Spleen (tissue), 11 donors: Measurements from ENCODE around the gene GNA14. TPM values are rescaled to one million over a fixed set of nuclear protein-coding genes. Genes with fewer than 3 reads are reported as not detected.
"Not testable (repeated sequence)": the region's sequence is repeated elsewhere in the genome, so short reads cannot be mapped to it uniquely, and the experiment has no call there.

Source experiments
- DNase-seq: peaks from one replicate; pipeline ENCODE4 v3.0.0-alpha.2; 2020
- H3K27ac ChIP-seq, 8 donors: fragments of 200-600 bp; sonication (generic) in 7 of 8; 1 replicate in 4 of 8; 2 replicates in 4 of 8; pipeline versions ENCODE4 v1.5.0 to v1.8.0; 2016 to 2021; ENCODE audit warnings: inconsistent platforms in 4 of 8, mild to moderate bottlenecking in 4 of 8, moderate library complexity in 1 of 8
- H3K27me3 ChIP-seq, 7 donors: fragments of 200-600 bp; sonication (generic) in 6 of 7; replicated peaks in 1 of 7; 1 replicate in 4 of 7; 2 replicates in 3 of 7; pipeline versions ENCODE4 v1.5.0 to v1.8.0; 2016 to 2021; ENCODE audit warnings: inconsistent platforms in 3 of 7, mild to moderate bottlenecking in 1 of 7
- H3K36me3 ChIP-seq, 6 donors: fragments of 200-600 bp; sonication (generic) in 5 of 6; 1 replicate in 4 of 6; 2 replicates in 2 of 6; pipeline versions ENCODE4 v1.5.0 to v1.8.0; 2016 to 2021; ENCODE audit warnings: inconsistent platforms in 2 of 6
- H3K4me1 ChIP-seq, 6 donors: fragments of 200-600 bp; sonication (generic) in 5 of 6; 1 replicate in 3 of 6; 2 replicates in 3 of 6; pipeline versions ENCODE4 v1.5.0 to v1.8.0; 2016 to 2021; ENCODE audit warnings: inconsistent platforms in 3 of 6
- H3K4me3 ChIP-seq, 8 donors: fragments of 200-600 bp; sonication (generic) in 7 of 8; 1 replicate in 4 of 8; 2 replicates in 4 of 8; pipeline versions ENCODE4 v1.5.0 to v1.8.0; 2016 to 2021; ENCODE audit warnings: inconsistent platforms in 4 of 8, mild to moderate bottlenecking in 4 of 8, moderate library complexity in 2 of 8
- H3K9me3 ChIP-seq, 8 donors: fragments of 200-600 bp; sonication (generic) in 7 of 8; 1 replicate in 4 of 8; 2 replicates in 4 of 8; pipeline versions ENCODE4 v1.5.0 to v1.8.0; 2016 to 2021; ENCODE audit warnings: inconsistent platforms in 4 of 8
- POLR2A ChIP-seq, 3 donors: fragments of 450-650 bp; IDR thresholded peaks; one replicate each; pipeline ENCODE4 v1.5.1; 2017; ENCODE audit warnings: antibody characterized with exemption in 3 of 3, mild to moderate bottlenecking in 1 of 3
- POLR2AphosphoS5 ChIP-seq, 3 donors: sonication (generic); formaldehyde crosslinking; IDR thresholded peaks; one replicate each; pipeline ENCODE4 v1.5.1; 2017; ENCODE audit warnings: antibody characterized with exemption in 3 of 3
- WGBS, 5 donors: extraction: QIAGEN DNeasy Blood & Tissue Kit in 3 of 5; methylation state at CpG; one replicate each; pipeline versions ENCODE4 v1.1.5 to v1.1.7; 2013 to 2018; 5-methylcytosine and 5-hydroxymethylcytosine counted together
- intact Hi-C: fragments of 100-400 bp; cut with DNase I; formaldehyde crosslinking; loops from one replicate; pipeline ENCODE4 v1.15.0; 2023; ENCODE audit warnings: low total_unique reads
- polyA plus RNA-seq, 3 donors: library from polyadenylated mRNA; stranded (reverse); fragments of 200-250 nt; gene quantifications; one replicate each; pipeline ENCODE4 v1.2.1, GENCODE V29; 2013
- total RNA-seq, 7 donors: library from RNA; depleted of rRNA in 3 of 7; stranded (reverse); fragments of >200 nt in 3 of 7; fragmentation: NEBNext Ultra II Directional in 4 of 7; extraction: Animal tissue kit (Norgen Biotek cat#: 25700) in 4 of 7; gene quantifications; one replicate each; pipeline versions ENCODE4 v1.1.0 to v1.2.1, GENCODE V29; 2016 to 2021
- TF ChIP-seq, protein P1 (sequence below), 11 experiments: fragments of 200-600 bp in 7 of 11; fragments of 450-650 bp in 4 of 11; sonication (generic) in 4 of 11; IDR thresholded peaks in 8 of 11; conservative IDR thresholded peaks in 3 of 11; 1 replicate in 7 of 11; 2 replicates in 4 of 11; pipeline versions ENCODE4 v1.4.0 to v1.8.0; 2016 to 2021; ENCODE audit warnings: antibody characterized with exemption in 11 of 11, inconsistent platforms in 4 of 11, mild to moderate bottlenecking in 1 of 11
- donor health status: healthy with polysubstance abuse.
- donor health status: DM: no; HTN: no; CAD: no; lungs with moderate emphysema.
- donor health status: DM: no; HTN: no; CAD: no.
- donor health status: Bipolar disorder and iron deficiency.
- donor health status: healthy.
- donor health status: DM: no; HTN: no; CAD: no.
- donor health status: DM: yes; HTN: yes; CAD: no.

Gene GNA14
- total and polyA plus RNA-seq, 10 donors, result 1.7 to 41.7 (median 7.9) TPM

DNA sequence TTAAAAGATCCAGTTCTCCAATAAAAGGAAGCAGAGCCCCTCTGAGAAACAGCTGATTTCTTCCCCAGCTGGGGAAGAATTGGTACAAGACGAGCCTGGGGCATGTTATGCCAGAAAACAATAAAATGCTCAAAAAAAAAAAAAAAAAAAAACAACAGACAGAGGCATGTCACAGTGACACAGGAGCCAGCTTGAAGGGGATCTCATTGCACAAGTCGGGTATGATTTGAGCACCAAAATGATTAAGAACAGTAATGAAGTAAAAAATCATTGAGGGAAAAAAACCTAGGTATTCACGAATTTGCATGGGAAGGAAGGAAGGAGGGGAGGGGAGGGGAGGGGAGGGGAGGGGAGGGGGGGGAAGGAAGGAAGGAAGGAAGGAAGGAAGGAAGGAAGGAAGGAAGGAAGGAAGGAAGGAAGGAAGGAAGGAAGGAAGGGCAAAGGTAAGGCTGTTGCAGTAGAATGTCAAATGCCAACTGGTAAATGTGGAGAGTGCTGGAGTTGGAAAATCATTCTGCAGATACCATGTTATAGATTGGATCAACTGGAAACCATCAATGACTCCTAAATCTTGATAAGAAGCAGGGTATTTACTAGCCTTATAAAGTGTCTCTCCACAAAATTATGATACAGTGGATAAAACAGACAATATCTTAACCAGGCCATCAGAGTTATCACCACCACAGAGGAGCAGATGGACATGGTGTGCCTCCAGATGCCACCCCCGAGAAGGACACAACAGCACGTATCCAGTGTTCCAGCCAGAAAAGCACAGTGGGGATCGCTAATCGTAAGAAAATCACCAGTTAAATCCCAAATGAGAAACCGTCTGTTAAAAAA lies 7.2 kb downstream of the GNA14 start:
- TF ChIP-seq POLR2AphosphoS5 (IDR thresholded peaks at IDR 0.05) (no peak), POLR2A (IDR thresholded peaks at IDR 0.05) (no peak)
- TF ChIP-seq, protein P1, sequence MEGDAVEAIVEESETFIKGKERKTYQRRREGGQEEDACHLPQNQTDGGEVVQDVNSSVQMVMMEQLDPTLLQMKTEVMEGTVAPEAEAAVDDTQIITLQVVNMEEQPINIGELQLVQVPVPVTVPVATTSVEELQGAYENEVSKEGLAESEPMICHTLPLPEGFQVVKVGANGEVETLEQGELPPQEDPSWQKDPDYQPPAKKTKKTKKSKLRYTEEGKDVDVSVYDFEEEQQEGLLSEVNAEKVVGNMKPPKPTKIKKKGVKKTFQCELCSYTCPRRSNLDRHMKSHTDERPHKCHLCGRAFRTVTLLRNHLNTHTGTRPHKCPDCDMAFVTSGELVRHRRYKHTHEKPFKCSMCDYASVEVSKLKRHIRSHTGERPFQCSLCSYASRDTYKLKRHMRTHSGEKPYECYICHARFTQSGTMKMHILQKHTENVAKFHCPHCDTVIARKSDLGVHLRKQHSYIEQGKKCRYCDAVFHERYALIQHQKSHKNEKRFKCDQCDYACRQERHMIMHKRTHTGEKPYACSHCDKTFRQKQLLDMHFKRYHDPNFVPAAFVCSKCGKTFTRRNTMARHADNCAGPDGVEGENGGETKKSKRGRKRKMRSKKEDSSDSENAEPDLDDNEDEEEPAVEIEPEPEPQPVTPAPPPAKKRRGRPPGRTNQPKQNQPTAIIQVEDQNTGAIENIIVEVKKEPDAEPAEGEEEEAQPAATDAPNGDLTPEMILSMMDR (IDR thresholded peaks at IDR 0.05 in 8 of 11, conservative IDR thresholded peaks at IDR 0.05 in 3 of 11), result no peak
- no peak overlapping the region for H3K27ac ChIP-seq
- no peak for DNase-seq
- peaks cover 0 to 17% (median 0%) of the 10 kb centered on the region in 7 donors for H3K27me3 ChIP-seq
- no peak overlapping the region for H3K4me3 ChIP-seq
- H3K4me1 ChIP-seq, result no peaks in the 10 kb centered on the region
- H3K9me3 ChIP-seq, result no peaks in the 10 kb centered on the region
- 74 to 81% (median 76%) methylated on average over 8 of the region's 8 CpGs for WGBS, 5 donors
- intact Hi-C loops, result no loop called here
- H3K36me3 ChIP-seq, result no peaks in the 10 kb centered on the region

DNA sequence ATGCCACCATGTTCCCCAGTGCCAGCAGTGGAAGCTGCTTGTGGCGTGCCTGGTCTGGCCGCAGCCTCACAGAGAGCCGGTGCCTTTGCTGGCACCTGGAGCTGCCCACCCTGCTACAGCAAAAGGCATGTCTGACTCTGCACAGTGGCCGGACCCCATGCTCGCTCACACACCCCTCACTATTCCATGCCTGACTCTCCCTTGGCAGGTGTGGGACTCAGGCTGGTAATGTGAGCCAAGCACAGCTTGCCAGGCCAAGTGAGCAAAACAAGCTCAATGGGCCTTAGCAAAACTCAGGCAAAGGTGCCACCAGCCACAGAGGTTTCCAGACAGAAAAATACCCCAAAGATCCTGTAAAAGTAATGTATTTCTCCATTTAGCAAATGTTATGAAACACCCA lies 15.5 kb downstream of the GNA14 start:
- intact Hi-C loops, result no loop called here
- TF ChIP-seq, protein P1 (IDR thresholded peaks at IDR 0.05 in 8 of 11, conservative IDR thresholded peaks at IDR 0.05 in 3 of 11), result no peak
- TF ChIP-seq POLR2AphosphoS5 (IDR thresholded peaks at IDR 0.05) (no peak), POLR2A (IDR thresholded peaks at IDR 0.05) (no peak)
- H3K27me3 ChIP-seq, result no peaks in the 10 kb centered on the region
- no peak overlapping the region for H3K27ac ChIP-seq
- WGBS, 5 donors, result 93 to 97% (median 96%) methylated on average over 5 of the region's 5 CpGs
- no peak for DNase-seq
- peaks cover 0 to 11% (median 0%) of the 10 kb centered on the region in 8 donors for H3K9me3 ChIP-seq
- no peaks in the 10 kb centered on the region for H3K4me1 ChIP-seq
- H3K4me3 ChIP-seq, result no peak overlapping the region
- no peaks in the 10 kb centered on the region for H3K36me3 ChIP-seq

DNA sequence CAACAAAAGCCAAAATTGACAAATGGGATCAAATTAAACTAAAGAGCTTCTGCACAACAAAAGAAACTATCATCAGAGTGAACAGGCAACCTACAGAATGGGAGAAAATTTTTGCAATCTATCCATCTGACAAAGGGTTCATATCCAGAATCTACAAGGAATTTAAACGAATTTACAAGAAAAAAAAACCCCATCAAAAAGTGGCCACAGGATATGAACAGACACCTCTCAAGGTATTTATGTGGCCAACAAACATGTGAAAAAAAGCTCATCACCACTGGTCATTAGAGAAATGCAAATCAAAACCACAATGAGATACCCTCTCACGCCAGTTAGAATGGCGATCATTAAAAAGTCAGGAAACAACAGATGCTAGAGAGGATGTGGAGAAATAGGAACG lies 19.3 kb downstream of the GNA14 start:
- H3K4me1 ChIP-seq, H3K4me3 ChIP-seq, intact Hi-C loops, DNase-seq, H3K27me3 ChIP-seq, H3K36me3 ChIP-seq, H3K27ac ChIP-seq: not testable (repeated sequence)
- peaks cover 0 to 41% (median 12%) of the 10 kb centered on the region in 8 donors for H3K9me3 ChIP-seq
- WGBS, 5 donors, result 70 to 91% (median 84%) methylated on average over 4 of the region's 4 CpGs

DNA sequence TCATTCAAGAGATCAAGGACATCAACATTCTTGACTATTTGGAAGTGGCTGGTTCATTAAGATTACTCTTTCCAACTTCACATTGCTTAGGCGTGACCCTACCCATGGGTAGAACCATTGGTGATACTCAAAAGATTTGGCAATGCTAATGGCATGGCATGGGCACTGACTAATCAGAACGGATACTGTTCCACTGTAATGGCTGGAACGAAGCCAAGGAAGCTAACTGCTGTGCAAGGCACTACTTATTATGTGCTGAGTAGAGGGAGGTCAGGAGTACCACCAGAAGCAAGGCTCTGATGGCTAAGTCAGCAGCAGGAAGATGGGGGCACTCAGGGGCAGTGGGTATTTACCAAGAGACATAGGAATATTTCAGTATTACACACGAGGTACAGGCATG lies 31.9 kb downstream of the GNA14 start:
- H3K27me3 ChIP-seq, result no peaks in the 10 kb centered on the region
- TF ChIP-seq POLR2AphosphoS5 (IDR thresholded peaks at IDR 0.05) (no peak), POLR2A (IDR thresholded peaks at IDR 0.05) (no peak)
- TF ChIP-seq, protein P1 (IDR thresholded peaks at IDR 0.05 in 8 of 11, conservative IDR thresholded peaks at IDR 0.05 in 3 of 11), result no peak
- H3K4me3 ChIP-seq, result no peak overlapping the region
- intact Hi-C loops, result no loop called here
- peaks cover 0 to 3% (median 0%) of the 10 kb centered on the region in 8 donors for H3K9me3 ChIP-seq
- H3K36me3 ChIP-seq, result no peaks in the 10 kb centered on the region
- no peak for DNase-seq
- no peak overlapping the region for H3K27ac ChIP-seq
- 71 to 84% (median 73%) methylated on average over 4 of the region's 4 CpGs for WGBS, 5 donors
- no peaks in the 10 kb centered on the region for H3K4me1 ChIP-seq
